GM06990 (cell line): ENCODE data around the gene MDFI.

Source experiments
- DNase-seq: peaks from one replicate; pipeline ENCODE4 v3.0.0-alpha.2; 2011; ENCODE audit not compliant: insufficient read length; ENCODE audit errors: extremely low read depth
- H3K27me3 ChIP-seq: replicated peaks from 2 replicates; pipeline ENCODE4 v1.6.0; 2011; ENCODE audit warnings: low read length; ENCODE audit not compliant: control insufficient read depth, insufficient read depth
- H3K36me3 ChIP-seq: 2 replicates; pipeline ENCODE4 v1.5.1; 2011; ENCODE audit warnings: low read length; ENCODE audit not compliant: control insufficient read depth, insufficient read depth
- H3K4me3 ChIP-seq: replicated peaks from 2 replicates; pipeline ENCODE4 v1.5.1; 2011; ENCODE audit warnings: low read depth, mild to moderate bottlenecking, control low read depth, low read length
- TF ChIP-seq, protein P1 (sequence below): IDR thresholded peaks from 2 replicates; pipeline ENCODE4 v1.5.1; 2011; ENCODE audit warnings: low read length, control low read depth, mild to moderate bottlenecking, inconsistent platforms; ENCODE audit not compliant: insufficient read depth, poor library complexity, severe bottlenecking

The MDFI gene

DNA sequence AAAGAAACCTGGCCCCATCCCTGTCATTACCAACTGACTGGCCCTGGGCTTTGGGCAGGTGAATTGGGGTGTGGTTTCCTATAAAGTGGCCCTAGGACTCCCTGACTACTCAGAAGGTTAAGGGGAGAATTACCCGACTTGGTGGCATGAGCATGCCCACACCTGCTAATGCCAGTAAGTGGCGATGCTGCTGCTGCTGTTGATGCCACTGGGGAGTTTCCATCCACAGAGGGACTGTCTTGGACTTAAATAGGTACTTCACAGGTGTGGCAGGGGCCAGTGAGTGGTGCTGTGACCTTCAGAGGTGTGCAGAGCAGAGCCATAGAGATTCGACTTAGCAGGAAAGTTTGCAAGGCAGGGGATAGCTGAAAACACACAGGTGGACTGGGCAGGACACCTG, 32.6 kb upstream of the MDFI start:
- DNase-seq: no peak
- Histone ChIP-seq H3K36me3 (peaks cover 2% of the 10 kb centered on the region; the same call in 1 of the 2 replicates), H3K27me3 (no peaks in the 10 kb centered on the region), H3K4me3 (no peak overlapping the region)
- TF ChIP-seq, protein P1, sequence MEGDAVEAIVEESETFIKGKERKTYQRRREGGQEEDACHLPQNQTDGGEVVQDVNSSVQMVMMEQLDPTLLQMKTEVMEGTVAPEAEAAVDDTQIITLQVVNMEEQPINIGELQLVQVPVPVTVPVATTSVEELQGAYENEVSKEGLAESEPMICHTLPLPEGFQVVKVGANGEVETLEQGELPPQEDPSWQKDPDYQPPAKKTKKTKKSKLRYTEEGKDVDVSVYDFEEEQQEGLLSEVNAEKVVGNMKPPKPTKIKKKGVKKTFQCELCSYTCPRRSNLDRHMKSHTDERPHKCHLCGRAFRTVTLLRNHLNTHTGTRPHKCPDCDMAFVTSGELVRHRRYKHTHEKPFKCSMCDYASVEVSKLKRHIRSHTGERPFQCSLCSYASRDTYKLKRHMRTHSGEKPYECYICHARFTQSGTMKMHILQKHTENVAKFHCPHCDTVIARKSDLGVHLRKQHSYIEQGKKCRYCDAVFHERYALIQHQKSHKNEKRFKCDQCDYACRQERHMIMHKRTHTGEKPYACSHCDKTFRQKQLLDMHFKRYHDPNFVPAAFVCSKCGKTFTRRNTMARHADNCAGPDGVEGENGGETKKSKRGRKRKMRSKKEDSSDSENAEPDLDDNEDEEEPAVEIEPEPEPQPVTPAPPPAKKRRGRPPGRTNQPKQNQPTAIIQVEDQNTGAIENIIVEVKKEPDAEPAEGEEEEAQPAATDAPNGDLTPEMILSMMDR: no peak

DNA sequence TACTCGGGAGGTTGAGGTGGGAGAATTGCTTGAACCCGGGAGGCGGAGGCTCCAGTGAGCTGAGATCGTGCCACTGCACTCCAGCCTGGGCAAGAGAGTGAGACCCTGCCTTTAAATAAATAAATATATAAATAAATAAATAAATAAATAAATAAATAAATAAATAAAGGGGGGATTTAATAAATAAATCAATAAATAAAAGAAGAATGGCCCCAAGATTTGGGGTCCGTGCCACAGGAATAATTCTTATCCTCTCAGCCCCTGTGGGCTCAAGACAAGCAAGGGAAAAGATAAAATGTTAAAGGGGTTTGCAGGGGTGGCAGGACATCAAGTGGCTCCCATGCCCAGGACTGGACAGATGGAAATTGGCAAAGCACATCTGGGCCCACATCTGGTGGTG, 31.2 kb upstream of the MDFI start:
- TF ChIP-seq, protein P1: no peak
- Histone ChIP-seq H3K27me3 (no peaks in the 10 kb centered on the region), H3K36me3 (no peaks in the 10 kb centered on the region), H3K4me3 (no peak overlapping the region)
- DNase-seq: no peak

DNA sequence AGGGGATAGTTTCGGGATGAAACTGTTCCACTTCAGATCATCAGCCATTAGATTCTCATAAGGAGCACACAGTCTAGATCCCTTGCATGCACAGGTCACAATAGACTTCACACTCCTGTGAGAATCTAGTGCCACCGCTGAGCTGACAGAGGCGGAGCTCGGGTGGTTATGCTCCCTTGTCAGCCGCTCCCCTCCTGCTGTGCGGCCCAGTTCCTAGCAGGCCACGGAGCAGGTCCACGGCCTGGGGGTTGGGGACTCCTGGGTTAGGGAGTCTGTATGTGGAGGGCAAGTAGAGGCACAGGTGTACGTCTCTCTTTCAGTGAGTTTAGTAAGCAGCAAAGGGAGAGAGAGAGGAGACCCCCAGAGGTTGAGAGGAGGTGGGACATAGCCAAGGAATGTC, 30.5 kb upstream of the MDFI start:
- no peak for DNase-seq
- H3K27me3 ChIP-seq: no peaks in the 10 kb centered on the region
- TF ChIP-seq, protein P1: no peak
- H3K4me3 ChIP-seq: no peak overlapping the region
- no peaks in the 10 kb centered on the region for H3K36me3 ChIP-seq

DNA sequence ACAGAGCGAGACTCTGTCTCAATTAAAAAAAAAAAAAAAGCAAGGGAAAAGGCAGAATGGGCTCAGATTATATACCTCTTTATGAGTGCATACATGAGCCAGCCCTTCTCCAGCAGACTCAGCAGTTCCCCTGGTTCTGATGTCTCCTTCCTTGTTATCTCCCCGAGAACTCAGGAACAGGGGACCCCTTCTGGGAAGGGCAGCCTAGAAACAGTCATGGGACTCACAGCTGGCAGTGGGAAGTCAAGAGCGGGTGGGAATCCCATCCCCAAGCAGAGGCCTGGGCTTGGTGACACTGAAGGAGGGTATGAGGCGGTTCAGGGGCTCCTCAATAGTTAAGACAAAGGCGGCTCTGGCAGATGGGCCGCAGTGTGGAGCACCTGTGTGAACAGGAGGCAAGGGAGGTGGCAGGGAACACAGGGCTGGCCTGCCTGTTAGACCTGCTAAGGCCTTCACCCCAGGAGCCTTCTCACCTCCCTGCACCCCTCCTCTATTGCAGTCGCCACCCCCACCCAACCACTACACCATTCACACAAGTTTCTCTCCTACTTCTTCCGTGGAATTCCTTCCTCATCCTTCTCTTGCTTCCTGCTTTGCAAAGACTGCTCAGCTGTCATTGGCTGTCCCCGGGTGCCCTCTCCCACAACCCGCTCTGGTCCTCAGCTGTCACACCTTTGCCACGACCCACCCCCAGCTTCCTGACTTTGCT, 29.7 kb upstream of the MDFI start:
- Histone ChIP-seq H3K27me3 (no peaks in the 10 kb centered on the region), H3K4me3 (no peak overlapping the region), H3K36me3 (no peaks in the 10 kb centered on the region)
- TF ChIP-seq, protein P1: no peak
- DNase-seq: no peak

DNA sequence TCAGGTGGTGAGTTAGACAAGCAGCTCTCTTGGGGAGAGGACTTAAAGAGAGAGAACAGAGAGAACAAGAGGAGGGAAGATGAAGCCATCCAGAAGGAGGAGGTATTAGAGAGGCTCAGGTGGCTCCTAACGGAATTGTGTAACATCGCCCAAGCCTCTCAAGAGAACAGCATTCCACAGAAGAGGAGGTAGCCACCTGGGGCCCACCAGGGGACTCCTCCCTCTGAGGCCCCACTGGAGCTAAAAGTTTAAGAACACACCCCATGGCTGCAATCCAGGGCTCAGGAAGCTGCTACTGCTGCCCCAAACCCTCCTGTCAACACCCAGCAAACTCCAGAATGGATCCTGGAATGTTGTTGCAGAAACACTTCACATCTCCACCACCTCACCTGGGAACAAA, 23.6 kb upstream of the MDFI start:
- Histone ChIP-seq H3K27me3 (no peaks in the 10 kb centered on the region), H3K36me3 (no peaks in the 10 kb centered on the region), H3K4me3 (no peak overlapping the region)
- TF ChIP-seq, protein P1: no peak
- DNase-seq: no peak

DNA sequence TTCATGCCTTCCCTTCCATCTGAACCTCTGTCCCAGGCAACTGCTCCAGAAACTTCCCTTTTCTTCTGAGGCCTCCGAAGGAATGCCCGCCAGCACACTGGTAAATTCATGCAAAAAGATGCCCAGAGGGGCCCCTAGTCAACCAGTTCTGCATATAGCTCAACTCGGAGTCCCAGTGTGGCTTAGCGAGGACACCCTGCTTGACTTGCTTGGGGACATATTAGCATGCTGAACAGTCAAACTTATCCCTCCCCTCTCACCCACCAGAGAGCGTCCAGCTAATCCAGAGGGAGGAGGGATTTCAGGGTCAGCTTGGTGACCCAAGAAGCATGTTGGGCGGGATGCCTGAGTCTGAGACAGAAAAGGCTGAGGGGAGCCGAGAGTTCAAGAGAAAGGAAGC, 23.0 kb upstream of the MDFI start:
- DNase-seq: no peak
- TF ChIP-seq, protein P1: no peak
- H3K27me3 ChIP-seq: no peaks in the 10 kb centered on the region
- H3K36me3 ChIP-seq: no peaks in the 10 kb centered on the region
- H3K4me3 ChIP-seq: no peak overlapping the region
